T-helper 1 cell treated with Interleukin-12 subunit alpha and Interleukin-12 subunit beta and Interleukin-4 antibody, amounts not matched to agents 30 ng/mL and 1 ng/mL, for 36 hours (primary cell): ENCODE results near the gene CCDC184. TPM values are rescaled to one million over a fixed set of nuclear protein-coding genes. Genes with fewer than 3 reads are reported as not detected.

Experiments
- intact Hi-C: fragments of 100-400 bp; cut with micrococcal nuclease; formaldehyde crosslinking; loops from one replicate; pipeline ENCODE4 v1.15.1; 2024
- total RNA-seq: library from RNA; stranded (reverse); gene quantifications from 2 replicates; pipeline ENCODE4 v1.2.3, GENCODE V29; 2022

CCDC184 gene
- total RNA-seq, 1 donor from 2014 or later = 0.12 TPM

DNA sequence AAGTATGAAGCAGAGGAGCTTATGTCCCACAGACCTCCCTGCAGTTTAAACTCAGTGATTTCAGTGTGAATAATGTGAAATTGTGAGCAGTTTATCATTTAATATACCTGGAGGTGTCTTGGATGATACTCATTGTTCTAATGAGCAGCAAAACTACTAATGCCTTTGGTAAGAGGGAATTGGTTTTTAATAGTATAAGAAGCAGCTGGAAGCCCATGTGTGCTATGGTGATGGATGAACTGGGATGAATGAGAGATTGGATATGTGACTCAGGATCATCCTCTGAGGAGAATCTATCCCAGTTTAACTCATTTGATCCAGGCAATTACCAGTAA, 7.1 kb upstream of the CCDC184 start:
- intact Hi-C loops = no loop called here

- intact Hi-C loops = no loop called here
Measured at GRCh38 chr12:48177982-48178381, 5.5 kb upstream of the CCDC184 start.

DNA sequence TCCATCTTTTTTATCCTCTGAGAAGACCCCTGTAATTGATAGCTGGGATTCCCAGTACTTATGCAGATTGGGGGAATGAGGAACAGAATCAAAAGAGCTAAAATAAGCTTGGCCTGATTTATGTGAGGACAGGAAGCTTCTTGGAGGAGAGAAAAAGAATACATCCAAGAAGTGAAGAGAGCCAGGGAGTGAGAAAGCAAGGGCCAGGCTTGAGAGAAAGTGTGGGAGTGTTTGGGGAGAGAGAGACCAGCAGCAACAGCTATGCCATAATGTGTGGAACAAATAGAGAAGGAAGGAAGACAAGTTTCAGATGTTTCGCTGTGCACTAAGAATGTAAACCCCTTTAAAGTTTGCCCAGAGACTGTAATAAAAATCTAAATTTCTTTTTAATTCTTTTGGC, 4.0 kb upstream of the CCDC184 start:
- intact Hi-C loops = no loop called here

GRCh38 chr12:48180424-48180823, 3.0 kb upstream of the CCDC184 start:
- intact Hi-C loops = loop anchor here (5.0 to 10.0 kb wide), 2 partner anchors 172 to 1816 kb away; partner anchors contain the start of gene ZNF641

GRCh38 chr12:48180857-48181495, 2.5 kb upstream of the CCDC184 start:
- intact Hi-C loops = loop anchor here (5.0 to 10.0 kb wide), 2 partner anchors 171 to 1816 kb away; partner anchors contain the start of gene ZNF641

- intact Hi-C loops = loop anchor here (1.0 to 10.0 kb wide), 6 partner anchors 16 to 1818 kb away; partner anchors contain the start of genes ASB8, SENP1, VDR and ZNF641
Measured at GRCh38 chr12:48182631-48183030, 813 bp upstream of the CCDC184 start.

DNA sequence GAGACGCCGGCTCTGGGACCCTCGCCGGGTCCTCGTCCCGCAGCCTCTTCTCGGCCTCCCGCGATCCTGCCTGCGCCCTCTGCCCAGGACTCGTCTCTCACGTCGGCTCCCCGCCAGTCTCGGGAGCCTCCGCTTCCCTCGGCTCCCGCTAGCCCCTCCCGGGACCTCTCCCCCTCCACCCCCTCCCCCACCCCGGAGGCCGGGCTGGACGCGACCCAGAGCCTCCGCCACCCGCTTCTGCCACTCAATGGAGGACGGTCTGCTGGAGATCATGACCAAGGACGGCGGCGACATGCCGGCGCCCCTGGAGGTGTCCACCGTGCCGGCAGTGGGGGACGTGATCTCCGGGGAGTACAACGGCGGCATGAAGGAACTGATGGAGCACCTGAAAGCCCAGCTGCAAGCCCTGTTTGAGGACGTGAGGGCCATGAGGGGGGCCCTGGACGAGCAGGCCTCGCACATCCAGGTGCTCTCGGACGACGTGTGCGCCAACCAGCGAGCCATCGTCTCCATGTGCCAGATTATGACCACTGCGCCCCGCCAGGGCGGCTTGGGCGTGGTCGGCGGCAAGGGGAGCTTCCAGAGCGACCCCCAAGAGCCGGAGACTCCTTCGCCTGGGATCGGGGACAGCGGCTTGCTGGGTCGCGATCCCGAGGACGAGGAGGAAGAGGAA, 568 bp downstream of the CCDC184 start:
- intact Hi-C loops = loop anchor here (1.0 to 10.0 kb wide), 6 partner anchors 14 to 1819 kb away; partner anchors contain the start of genes ASB8, SENP1, VDR and ZNF641

DNA sequence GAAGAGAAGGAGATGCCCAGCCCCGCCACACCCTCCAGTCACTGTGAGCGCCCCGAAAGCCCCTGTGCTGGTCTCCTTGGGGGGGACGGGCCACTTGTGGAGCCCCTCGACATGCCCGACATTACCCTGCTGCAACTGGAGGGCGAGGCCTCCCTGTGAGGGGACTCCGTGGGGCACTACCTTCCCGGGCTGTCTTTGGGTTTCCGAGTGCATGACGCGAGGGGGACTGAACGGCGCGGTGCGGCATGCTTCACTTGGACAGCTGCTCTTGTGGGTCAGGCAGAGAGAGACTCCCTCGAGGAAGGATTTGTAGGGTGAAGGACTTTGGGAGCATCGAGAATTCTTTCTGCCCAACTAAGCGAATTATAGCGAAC, 1.1 kb downstream of the CCDC184 start:
- intact Hi-C loops = loop anchor here (5.0 to 10.0 kb wide), 2 partner anchors 168 to 1820 kb away; partner anchors contain the start of gene ZNF641

- intact Hi-C loops = loop anchor here (10.0 kb wide), 1 partner anchor 1821 kb away; no protein-coding TSS in a partner anchor
Measured at GRCh38 chr12:48185181-48185919, 1.9 kb downstream of the CCDC184 start.

DNA sequence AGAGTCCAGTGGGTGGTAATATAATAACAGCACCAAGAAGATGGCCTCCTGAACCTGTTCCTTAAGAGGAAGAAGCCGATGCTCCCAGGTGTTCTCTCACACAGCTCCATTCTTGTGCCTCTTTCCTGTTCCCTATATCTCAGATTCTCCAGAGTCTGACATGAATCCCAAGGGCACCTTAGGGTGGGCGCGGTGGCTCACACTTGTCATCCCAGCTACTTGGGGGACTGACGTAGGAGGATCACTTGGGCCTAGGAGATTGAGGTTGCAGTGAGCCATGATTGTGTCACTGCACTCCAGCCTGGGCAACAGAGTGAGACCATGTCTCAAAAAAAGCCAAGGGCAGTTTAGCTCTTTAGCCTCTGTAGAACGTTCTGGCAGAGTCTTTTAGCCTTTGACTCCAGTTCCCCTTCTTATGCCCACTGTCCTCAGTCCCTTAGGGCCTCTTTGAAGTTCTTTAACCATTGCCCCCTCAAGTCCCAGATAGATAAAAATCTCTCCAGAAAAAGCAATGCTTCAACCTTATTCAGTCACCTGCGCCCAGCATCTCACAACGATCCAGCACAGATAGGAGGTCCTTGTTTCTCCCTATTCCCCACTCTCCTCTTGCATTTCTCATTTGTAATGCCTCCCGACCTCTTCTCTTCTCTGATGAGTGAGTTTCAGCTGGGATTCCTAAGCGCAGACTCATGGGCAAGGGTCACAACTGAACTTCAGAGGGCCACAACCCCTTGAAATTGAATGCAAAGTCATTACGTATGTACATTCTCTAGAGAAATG, 4.7 kb downstream of the CCDC184 start:
- intact Hi-C loops = loop anchor here (2.0 to 10.0 kb wide), 2 partner anchors 225 to 1823 kb away; partner anchors contain the start of gene TMEM106C

GRCh38 chr12:48189331-48190125, 6.1 kb downstream of the CCDC184 start:
- intact Hi-C loops = loop anchor here (1.0 to 10.0 kb wide), 7 partner anchors 8 to 1825 kb away; partner anchors contain the start of genes KANSL2 and TMEM106C

DNA sequence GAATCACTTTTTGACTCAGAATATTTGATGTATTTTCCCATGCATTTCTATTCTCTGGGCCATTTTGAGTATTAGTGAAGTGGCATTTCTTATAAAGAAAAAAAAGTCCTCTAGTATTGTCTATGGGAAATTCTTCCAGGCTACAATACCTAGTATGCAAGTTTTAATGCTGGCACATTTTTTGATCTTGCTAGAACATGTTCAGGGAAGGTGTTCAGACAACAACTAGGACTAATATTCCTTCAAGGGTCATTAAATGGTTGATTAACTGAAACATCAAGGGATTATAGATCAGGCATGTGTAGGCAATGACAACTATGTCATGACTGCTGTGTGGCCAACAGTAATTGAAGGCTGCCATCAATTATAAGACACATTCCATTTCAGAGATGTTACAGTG, 7.7 kb downstream of the CCDC184 start:
- intact Hi-C loops = loop anchor here (10.0 kb wide), 1 partner anchor 494 kb away; the partner anchor contains the start of gene KANSL2

GRCh38 chr12:48192861-48193260, 9.4 kb downstream of the CCDC184 start:
- intact Hi-C loops = loop anchor here (10.0 kb wide), 1 partner anchor 492 kb away; the partner anchor contains the start of gene KANSL2

- intact Hi-C loops = loop anchor here (10.0 kb wide), 1 partner anchor 491 kb away; the partner anchor contains the start of gene KANSL2
Measured at GRCh38 chr12:48193623-48194022, 10.2 kb downstream of the CCDC184 start.

DNA sequence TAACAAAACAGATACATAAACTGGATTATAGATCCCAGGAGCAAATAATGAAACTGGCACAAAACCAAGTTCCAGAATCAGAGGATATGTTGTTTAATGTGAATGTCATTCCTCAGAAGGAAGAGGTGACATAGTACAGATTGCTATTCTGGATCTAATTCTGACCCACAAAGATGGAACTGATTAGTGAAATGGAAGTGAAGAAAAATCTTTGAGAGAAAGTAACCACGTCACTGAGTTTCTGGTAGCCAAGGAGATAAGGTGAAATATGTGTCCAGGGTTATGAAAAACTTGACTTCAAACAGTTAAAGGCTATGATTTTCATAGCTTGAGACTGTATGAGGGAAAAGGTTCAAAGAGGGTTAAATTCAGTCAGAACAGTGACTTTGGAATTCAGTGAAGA, 11.4 kb downstream of the CCDC184 start:
- intact Hi-C loops = loop anchor here (5.0 to 10.0 kb wide), 2 partner anchors 258 to 490 kb away; partner anchors contain the start of gene KANSL2

DNA sequence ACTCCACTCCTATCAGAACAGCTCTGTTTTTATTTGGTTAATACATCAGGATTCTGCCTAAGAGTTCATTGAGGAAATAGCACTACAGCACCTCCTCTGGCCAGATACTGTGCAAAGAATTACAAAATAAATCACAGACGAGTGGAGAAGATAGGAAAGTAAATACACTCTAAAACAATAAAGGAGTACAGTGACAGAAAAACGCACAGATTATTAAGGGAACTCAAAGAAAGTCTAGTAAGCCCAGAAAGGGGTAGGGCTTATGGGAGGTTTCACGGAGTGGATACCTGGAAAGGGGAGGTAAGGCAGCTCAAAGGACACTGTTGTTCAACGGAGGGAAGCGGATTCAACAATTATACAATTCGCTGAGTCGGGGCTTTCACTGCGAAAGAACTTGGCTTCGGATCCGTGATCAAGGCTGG, 14.1 kb downstream of the CCDC184 start:
- intact Hi-C loops = loop anchor here (1.0 to 10.0 kb wide), 4 partner anchors 8 to 491 kb away; partner anchors contain the start of genes KANSL2 and RPAP3

GRCh38 chr12:48197971-48198671, 14.7 kb downstream of the CCDC184 start:
- intact Hi-C loops = loop anchor here (1.0 to 10.0 kb wide), 10 partner anchors 9 to 518 kb away; partner anchors contain the start of genes ASB8, CCDC184, CCNT1 and KANSL2

GRCh38 chr12:48198672-48198971, 15.2 kb downstream of the CCDC184 start:
- intact Hi-C loops = loop anchor here (1.0 to 10.0 kb wide), 8 partner anchors 15 to 518 kb away; partner anchors contain the start of genes ASB8, CCDC184, CCNT1 and KANSL2

GRCh38 chr12:48198985-48199384, 15.5 kb downstream of the CCDC184 start:
- intact Hi-C loops = loop anchor here (1.0 to 10.0 kb wide), 8 partner anchors 16 to 517 kb away; partner anchors contain the start of genes ASB8, CCDC184, CCNT1 and KANSL2
